Measurements from ENCODE around the gene STRN3. TPM values are rescaled to one million over a fixed set of nuclear protein-coding genes. Genes with fewer than 3 reads are reported as not detected.

STRN3 gene
- total RNA-seq, 1 donor from 2014 or later, result 39.5 TPM

- no peak for DNase-seq (ENCODE audit: low spot score)
- TF ChIP-seq CTCF (IDR thresholded peaks at IDR 0.05), result no peak
- no peak overlapping the region for H3K27ac Mint-ChIP-seq (ENCODE audit: unreplicated experiment)
- H3K4me1 Mint-ChIP-seq (ENCODE audit: low read depth), result peaks cover 11% of the 10 kb centered on the region
- no peak overlapping the region for H3K4me3 Mint-ChIP-seq (ENCODE audit: unreplicated experiment)
- H3K9me3 Mint-ChIP-seq (ENCODE audit: low read depth), result no peaks in the 10 kb centered on the region
- no peaks in the 10 kb centered on the region for H3K27me3 Mint-ChIP-seq (ENCODE audit: low read depth)
- no peaks in the 10 kb centered on the region for H3K36me3 Mint-ChIP-seq (ENCODE audit: low read depth)
Measured at GRCh38 chr14:30883508-30884294, 142.5 kb downstream of the STRN3 start.

- Mint-ChIP-seq H3K4me3 (ENCODE audit: unreplicated experiment) (no peak overlapping the region), H3K27me3 (ENCODE audit: low read depth) (no peaks in the 10 kb centered on the region), H3K36me3 (ENCODE audit: low read depth) (no peaks in the 10 kb centered on the region), H3K9me3 (ENCODE audit: low read depth) (no peaks in the 10 kb centered on the region), H3K4me1 (ENCODE audit: low read depth) (peaks cover 7% of the 10 kb centered on the region), H3K27ac (ENCODE audit: unreplicated experiment) (peak overlapping the region; percentile 24)
- TF ChIP-seq CTCF (IDR thresholded peaks at IDR 0.05), result no peak
- no peak for DNase-seq (ENCODE audit: low spot score)
Measured at GRCh38 chr14:30882431-30882830, 143.7 kb downstream of the STRN3 start.

- no peak for DNase-seq (ENCODE audit: low spot score)
- peaks cover 1% of the 10 kb centered on the region for H3K36me3 Mint-ChIP-seq (ENCODE audit: low read depth)
- peaks cover 10% of the 10 kb centered on the region for H3K27me3 Mint-ChIP-seq (ENCODE audit: low read depth)
- H3K4me3 Mint-ChIP-seq (ENCODE audit: unreplicated experiment), result no peak overlapping the region
- H3K9me3 Mint-ChIP-seq (ENCODE audit: low read depth), result no peaks in the 10 kb centered on the region
- no peak for TF ChIP-seq CTCF (IDR thresholded peaks at IDR 0.05)
- H3K27ac Mint-ChIP-seq (ENCODE audit: unreplicated experiment), result no peak overlapping the region
- H3K4me1 Mint-ChIP-seq (ENCODE audit: low read depth), result peaks cover 6% of the 10 kb centered on the region
Measured at GRCh38 chr14:30876692-30877091, 149.5 kb downstream of the STRN3 start.

- TF ChIP-seq CTCF (IDR thresholded peaks at IDR 0.05), result no peak
- Mint-ChIP-seq H3K9me3 (ENCODE audit: low read depth) (no peaks in the 10 kb centered on the region), H3K27me3 (ENCODE audit: low read depth) (peaks cover 14% of the 10 kb centered on the region), H3K4me3 (ENCODE audit: unreplicated experiment) (peak overlapping the region; percentile 70), H3K4me1 (ENCODE audit: low read depth) (peaks cover 6% of the 10 kb centered on the region), H3K36me3 (ENCODE audit: low read depth) (peaks cover 1% of the 10 kb centered on the region), H3K27ac (ENCODE audit: unreplicated experiment) (no peak overlapping the region)
- no peak for DNase-seq (ENCODE audit: low spot score)
Measured at GRCh38 chr14:30875788-30876053, 150.5 kb downstream of the STRN3 start.

- H3K27ac Mint-ChIP-seq (ENCODE audit: unreplicated experiment), result no peak overlapping the region
- peaks cover 6% of the 10 kb centered on the region for H3K4me1 Mint-ChIP-seq (ENCODE audit: low read depth)
- peaks cover 17% of the 10 kb centered on the region for H3K27me3 Mint-ChIP-seq (ENCODE audit: low read depth)
- peak; percentile 88 for DNase-seq (ENCODE audit: low spot score)
- peak overlapping the region; percentile 70 for H3K4me3 Mint-ChIP-seq (ENCODE audit: unreplicated experiment)
- peaks cover 1% of the 10 kb centered on the region for H3K36me3 Mint-ChIP-seq (ENCODE audit: low read depth)
- H3K9me3 Mint-ChIP-seq (ENCODE audit: low read depth), result no peaks in the 10 kb centered on the region
- no peak for TF ChIP-seq CTCF (IDR thresholded peaks at IDR 0.05)
Measured at GRCh38 chr14:30874999-30875787, 151.0 kb downstream of the STRN3 start.

Measured in chondrocyte (in vitro differentiated cells).